Natural killer cell treated with Interleukin-12 subunit alpha and Interleukin-12 subunit beta and Interleukin-15 and Interleukin-18, amount 100 ng/mL, for 72 hours (primary cell): ENCODE data around the gene TSG101. TPM values are rescaled to one million over a fixed set of nuclear protein-coding genes. Genes with fewer than 3 reads are reported as not detected.

Experiments used
- ATAC-seq, 2 donors: fragments of 150-1000 bp; cut with Tn5 transposase in 1 of 2; sonication (Bioruptor Pico), chemical (Tn5 transposase) in 1 of 2; 2 replicates each; pipeline ENCODE4 v1.10.0; 2021
- DNase-seq: peaks from one replicate; pipeline ENCODE4 v3.0.0; 2022; ENCODE audit warnings: low spot score
- H3K27ac Mint-ChIP-seq, 2 donors: 1 replicate in 1 of 2; 2 replicates in 1 of 2; pipeline ENCODE4 v1.8.0; 2022; ENCODE audit warnings: mixed read lengths in 2 of 2, mild to moderate bottlenecking in 1 of 2, moderate library complexity in 1 of 2
- H3K27me3 Mint-ChIP-seq, 2 donors: 1 replicate in 1 of 2; 2 replicates in 1 of 2; pipeline ENCODE4 v1.8.0; 2022; ENCODE audit warnings: mixed read lengths in 2 of 2
- H3K36me3 Mint-ChIP-seq: one replicate; pipeline ENCODE4 v1.8.0; 2022; ENCODE audit warnings: mixed read lengths
- H3K4me1 Mint-ChIP-seq, 2 donors: 1 replicate in 1 of 2; 2 replicates in 1 of 2; pipeline ENCODE4 v1.8.0; 2022; ENCODE audit warnings: low read depth in 2 of 2, mixed read lengths in 2 of 2, mild to moderate bottlenecking in 1 of 2
- H3K4me3 Mint-ChIP-seq: one replicate; pipeline ENCODE4 v1.8.0; 2022; ENCODE audit warnings: mixed read lengths
- H3K9me3 Mint-ChIP-seq: 2 replicates; pipeline ENCODE4 v1.8.0; 2022; ENCODE audit warnings: mixed read lengths
- total RNA-seq, 2 donors: library from RNA; stranded (reverse); gene quantifications; one replicate each; pipeline ENCODE4 v1.2.3, GENCODE V29; 2022

TSG101 gene
- total RNA-seq, 2 donors from 2014 or later = 25.3 to 38.7 TPM

DNA sequence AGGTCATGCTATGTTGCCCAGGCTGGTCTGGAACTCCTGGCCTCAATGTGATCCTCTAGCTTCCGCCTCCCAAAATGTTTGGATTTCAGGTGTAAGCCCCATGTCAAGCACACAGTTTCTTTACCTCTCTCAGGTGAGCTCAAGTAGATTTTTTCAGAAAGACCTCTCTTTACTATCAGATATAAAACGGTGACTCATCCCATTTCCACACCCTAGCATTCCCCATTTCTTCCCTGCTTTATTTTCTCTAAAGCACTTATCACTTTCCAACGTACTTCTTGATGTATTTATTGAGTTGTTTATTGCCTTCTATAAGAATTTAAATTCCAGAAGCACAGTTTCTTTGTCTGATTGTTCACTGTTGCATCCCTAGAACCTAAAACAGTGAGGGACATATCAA is 3.7 kb downstream of the TSG101 start:
- no peak overlapping the region for H3K27ac Mint-ChIP-seq
- H3K9me3 Mint-ChIP-seq = no peaks in the 10 kb centered on the region
- no peak for DNase-seq
- ATAC-seq = no peak
- no peak overlapping the region for H3K4me3 Mint-ChIP-seq
- H3K36me3 Mint-ChIP-seq = peaks cover 5% of the 10 kb centered on the region
- H3K27me3 Mint-ChIP-seq = no peaks in the 10 kb centered on the region
- H3K4me1 Mint-ChIP-seq = peaks cover 25 to 30% of the 10 kb centered on the region in 2 donors

- Mint-ChIP-seq H3K4me3 (no peak overlapping the region), H3K36me3 (peaks cover 5% of the 10 kb centered on the region), H3K9me3 (no peaks in the 10 kb centered on the region), H3K27me3 (no peaks in the 10 kb centered on the region), H3K4me1 (peaks cover 24 to 25% of the 10 kb centered on the region in 2 donors), H3K27ac (peak overlapping the region; percentile 1 to 20)
- DNase-seq (no peak), ATAC-seq (no peak)
Measured at GRCh38 chr11:18522388-18522787, 4.4 kb downstream of the TSG101 start.

GRCh38 chr11:18521122-18521521 is 5.6 kb downstream of the TSG101 start:
- no peak for DNase-seq
- no peak for ATAC-seq
- Mint-ChIP-seq H3K27ac (no peak overlapping the region), H3K27me3 (no peaks in the 10 kb centered on the region), H3K4me1 (peaks cover 21 to 25% of the 10 kb centered on the region in 2 donors), H3K9me3 (no peaks in the 10 kb centered on the region), H3K36me3 (peaks cover 5% of the 10 kb centered on the region), H3K4me3 (no peak overlapping the region)

GRCh38 chr11:18502352-18502751 is 24.4 kb downstream of the TSG101 start:
- DNase-seq (no peak), ATAC-seq (no peak)
- Mint-ChIP-seq H3K27me3 (no peaks in the 10 kb centered on the region), H3K9me3 (no peaks in the 10 kb centered on the region), H3K4me3 (no peak overlapping the region), H3K4me1 (no peaks in the 10 kb centered on the region), H3K36me3 (peaks cover 27% of the 10 kb centered on the region), H3K27ac (no peak overlapping the region)

DNA sequence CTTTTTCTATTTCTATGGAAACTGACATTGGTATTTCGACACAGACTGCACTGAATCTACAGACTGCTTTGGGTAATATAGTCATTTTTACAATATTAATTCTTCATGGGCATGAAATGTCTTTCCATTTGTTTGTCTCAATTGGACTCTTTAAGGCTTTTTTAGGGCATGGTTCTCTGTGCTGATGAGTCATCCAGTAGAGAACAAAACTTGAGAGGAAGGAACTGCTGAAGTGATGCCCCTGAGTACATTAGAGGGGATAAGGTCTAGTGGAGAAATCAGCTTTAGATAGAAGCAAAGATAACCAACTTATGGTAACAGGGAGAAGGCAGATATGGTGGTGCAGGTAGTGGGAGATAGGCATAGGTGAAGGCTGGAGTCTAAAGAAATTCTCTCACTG is 25.1 kb downstream of the TSG101 start:
- DNase-seq (no peak), ATAC-seq (no peak)
- Mint-ChIP-seq H3K36me3 (peaks cover 24% of the 10 kb centered on the region), H3K4me1 (no peaks in the 10 kb centered on the region), H3K4me3 (no peak overlapping the region), H3K27ac (peak overlapping the region in 1 of 2 donors; percentile 2), H3K27me3 (no peaks in the 10 kb centered on the region), H3K9me3 (no peaks in the 10 kb centered on the region)

DNA sequence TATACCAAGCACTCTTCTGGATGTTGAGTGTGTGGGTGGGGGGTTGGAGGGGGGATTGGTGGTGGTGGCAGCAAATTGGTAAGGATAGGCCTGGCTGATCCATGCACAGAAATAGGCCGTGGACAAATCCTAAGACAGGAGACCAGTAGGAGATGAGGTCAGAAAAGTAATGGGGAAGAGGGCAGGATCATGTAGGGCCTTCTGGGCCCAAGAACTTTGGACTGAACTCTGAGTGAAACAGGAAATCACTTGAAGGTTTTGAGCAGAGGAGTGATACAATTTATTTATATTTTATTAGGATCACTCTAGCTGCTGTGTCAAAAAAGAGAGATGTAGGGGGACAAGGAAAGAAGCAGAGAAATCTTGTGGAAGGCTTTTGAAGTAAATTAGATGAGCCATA is 28.7 kb downstream of the TSG101 start:
- Mint-ChIP-seq H3K4me3 (no peak overlapping the region), H3K36me3 (peaks cover 24% of the 10 kb centered on the region), H3K27me3 (no peaks in the 10 kb centered on the region), H3K4me1 (no peaks in the 10 kb centered on the region), H3K9me3 (no peaks in the 10 kb centered on the region), H3K27ac (no peak overlapping the region)
- DNase-seq = no peak
- no peak for ATAC-seq

DNA sequence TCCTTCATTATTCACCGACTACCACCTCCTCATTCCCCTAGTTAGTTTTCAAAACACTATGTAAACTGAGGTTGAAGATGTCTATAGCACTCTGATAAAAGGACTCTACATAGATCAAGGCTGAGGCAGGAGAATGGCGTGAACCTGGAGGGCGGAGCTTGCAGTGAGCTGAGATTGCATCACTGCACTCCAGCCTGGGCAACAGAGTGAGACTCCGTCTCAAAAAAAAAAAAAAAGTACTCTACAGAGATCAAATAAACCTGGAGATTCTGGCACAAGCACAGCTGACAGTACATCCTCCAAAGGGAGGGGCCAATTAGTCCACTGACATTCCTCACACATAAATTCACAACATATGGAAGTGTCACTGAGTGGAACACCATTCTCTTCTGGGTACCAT is 31.0 kb downstream of the TSG101 start:
- Mint-ChIP-seq H3K4me3 (no peak overlapping the region), H3K9me3 (no peaks in the 10 kb centered on the region), H3K27ac (no peak overlapping the region), H3K4me1 (peaks cover 0 to under 1% of the 10 kb centered on the region in 2 donors), H3K36me3 (peaks cover 16% of the 10 kb centered on the region), H3K27me3 (no peaks in the 10 kb centered on the region)
- no peak for ATAC-seq
- DNase-seq = no peak

- Mint-ChIP-seq H3K36me3 (peaks cover 20% of the 10 kb centered on the region), H3K27ac (no peak overlapping the region), H3K9me3 (no peaks in the 10 kb centered on the region), H3K4me3 (no peak overlapping the region), H3K27me3 (no peaks in the 10 kb centered on the region), H3K4me1 (peaks cover 0 to 3% of the 10 kb centered on the region in 2 donors)
- ATAC-seq (no peak), DNase-seq (no peak)
Measured at GRCh38 chr11:18495271-18495670, 31.5 kb downstream of the TSG101 start.

DNA sequence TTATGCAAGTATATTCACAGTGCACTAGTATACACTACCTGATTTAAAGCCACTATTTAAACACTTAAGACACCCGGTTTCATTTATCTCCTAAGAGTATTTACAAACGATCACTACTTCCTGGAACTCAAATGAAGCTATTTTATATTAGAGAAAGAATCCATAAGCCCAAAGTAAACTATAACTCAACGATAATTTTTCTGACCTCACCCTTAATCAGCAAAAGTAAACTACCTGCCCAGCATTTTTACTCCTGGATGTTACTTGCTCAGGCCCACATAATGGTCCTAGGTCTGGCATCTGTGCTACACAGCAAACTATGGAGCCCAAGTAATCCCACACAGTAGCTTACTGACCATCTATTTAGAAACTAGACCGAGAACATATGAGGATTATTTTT is 33.4 kb downstream of the TSG101 start:
- H3K27ac Mint-ChIP-seq = peak overlapping the region in 1 of 2 donors; percentile 15
- peaks cover 0 to 3% of the 10 kb centered on the region in 2 donors for H3K4me1 Mint-ChIP-seq
- H3K4me3 Mint-ChIP-seq = no peak overlapping the region
- no peak for DNase-seq
- H3K9me3 Mint-ChIP-seq = no peaks in the 10 kb centered on the region
- H3K27me3 Mint-ChIP-seq = no peaks in the 10 kb centered on the region
- no peak for ATAC-seq
- peaks cover 14% of the 10 kb centered on the region for H3K36me3 Mint-ChIP-seq

- H3K27ac Mint-ChIP-seq = peak overlapping the region in 1 of 2 donors; percentile 15
- H3K9me3 Mint-ChIP-seq = no peaks in the 10 kb centered on the region
- no peak overlapping the region for H3K4me3 Mint-ChIP-seq
- no peaks in the 10 kb centered on the region for H3K27me3 Mint-ChIP-seq
- no peak for DNase-seq
- H3K4me1 Mint-ChIP-seq = peaks cover 0 to 3% of the 10 kb centered on the region in 2 donors
- no peak for ATAC-seq
- peaks cover 14% of the 10 kb centered on the region for H3K36me3 Mint-ChIP-seq
Measured at GRCh38 chr11:18492888-18493287, 33.9 kb downstream of the TSG101 start.

- Mint-ChIP-seq H3K4me3 (no peak overlapping the region), H3K9me3 (no peaks in the 10 kb centered on the region), H3K36me3 (peaks cover 14% of the 10 kb centered on the region), H3K27me3 (no peaks in the 10 kb centered on the region), H3K4me1 (peaks cover 0 to 3% of the 10 kb centered on the region in 2 donors), H3K27ac (no peak overlapping the region)
- DNase-seq (no peak), ATAC-seq (no peak)
Measured at GRCh38 chr11:18491924-18492323, 34.8 kb downstream of the TSG101 start.

GRCh38 chr11:18490736-18491485 is 35.8 kb downstream of the TSG101 start:
- no peak overlapping the region for H3K4me3 Mint-ChIP-seq
- peaks cover 14% of the 10 kb centered on the region for H3K36me3 Mint-ChIP-seq
- no peaks in the 10 kb centered on the region for H3K27me3 Mint-ChIP-seq
- peaks cover 5 to 8% of the 10 kb centered on the region in 2 donors for H3K4me1 Mint-ChIP-seq
- no peaks in the 10 kb centered on the region for H3K9me3 Mint-ChIP-seq
- no peak overlapping the region for H3K27ac Mint-ChIP-seq
- ATAC-seq = no peak
- no peak for DNase-seq

- peaks cover 14% of the 10 kb centered on the region for H3K36me3 Mint-ChIP-seq
- no peaks in the 10 kb centered on the region for H3K9me3 Mint-ChIP-seq
- H3K4me3 Mint-ChIP-seq = no peak overlapping the region
- H3K4me1 Mint-ChIP-seq = peaks cover 7 to 10% of the 10 kb centered on the region in 2 donors
- no peak overlapping the region for H3K27ac Mint-ChIP-seq
- no peak for ATAC-seq
- no peaks in the 10 kb centered on the region for H3K27me3 Mint-ChIP-seq
- no peak for DNase-seq
Measured at GRCh38 chr11:18490319-18490718, 36.4 kb downstream of the TSG101 start.

DNA sequence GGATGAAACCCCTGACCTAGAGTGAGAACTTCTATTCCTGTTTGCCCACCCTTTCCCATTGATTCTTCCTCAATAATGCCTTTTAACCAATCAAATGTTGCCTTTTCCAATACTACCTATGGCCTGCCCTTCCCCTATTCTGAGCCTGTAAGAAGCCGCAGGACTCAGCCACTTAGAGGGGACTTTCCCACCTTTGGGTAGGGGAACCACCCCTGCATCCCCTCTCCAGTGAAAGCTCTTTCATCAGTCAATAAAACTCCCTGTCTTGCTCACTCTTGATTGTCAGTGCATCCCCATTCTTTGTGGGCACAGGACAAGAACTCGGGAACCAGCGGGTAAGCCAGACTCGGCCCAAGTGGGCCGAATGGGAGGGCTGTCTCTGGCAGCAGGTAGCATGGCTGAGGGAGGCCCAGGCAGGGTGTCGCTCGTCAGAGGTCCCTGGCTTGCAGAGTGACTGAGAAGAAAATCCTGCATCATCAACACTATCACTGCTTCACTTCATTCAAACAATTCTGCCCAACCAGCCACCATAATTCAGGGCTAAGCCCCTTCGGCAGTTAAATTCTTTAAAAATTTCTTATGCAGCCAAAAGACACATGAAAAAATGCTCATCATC is 40.7 kb downstream of the TSG101 start:
- Mint-ChIP-seq H3K36me3 (peaks cover 27% of the 10 kb centered on the region), H3K27ac (peak overlapping the region in 1 of 2 donors; percentile 73), H3K4me3 (no peak overlapping the region), H3K9me3 (no peaks in the 10 kb centered on the region), H3K27me3 (no peaks in the 10 kb centered on the region), H3K4me1 (peaks cover 7 to 10% of the 10 kb centered on the region in 2 donors)
- peak; percentile 62 to 77 for ATAC-seq
- DNase-seq = no peak
